HepG2 (cell line): Measurements from ENCODE around the gene B3GNT8.

Source experiments
- NCOA5 ChIP-seq: sonication (generic); formaldehyde crosslinking; IDR thresholded peaks from 2 replicates; pipeline ENCODE4 v1.4.0; 2020; ENCODE audit warnings: missing genetic modification reagents
- TF ChIP-seq, protein P1 (sequence below): sonication (generic); formaldehyde crosslinking; IDR thresholded peaks from 2 replicates; pipeline ENCODE4 v1.5.0; 2020; ENCODE audit warnings: mild to moderate bottlenecking, low read depth, missing genetic modification reagents, borderline replicate concordance
- TF ChIP-seq, protein P2 (sequence below): sonication (generic); formaldehyde crosslinking; IDR thresholded peaks from 2 replicates; pipeline ENCODE4 v1.5.0; 2020; ENCODE audit warnings: mild to moderate bottlenecking, missing genetic modification reagents, moderate library complexity
- TF ChIP-seq, protein P3 (sequence below): sonication (generic); formaldehyde crosslinking; IDR thresholded peaks from 2 replicates; pipeline ENCODE4 v1.4.0; 2020; ENCODE audit warnings: mild to moderate bottlenecking, missing genetic modification reagents

DNA sequence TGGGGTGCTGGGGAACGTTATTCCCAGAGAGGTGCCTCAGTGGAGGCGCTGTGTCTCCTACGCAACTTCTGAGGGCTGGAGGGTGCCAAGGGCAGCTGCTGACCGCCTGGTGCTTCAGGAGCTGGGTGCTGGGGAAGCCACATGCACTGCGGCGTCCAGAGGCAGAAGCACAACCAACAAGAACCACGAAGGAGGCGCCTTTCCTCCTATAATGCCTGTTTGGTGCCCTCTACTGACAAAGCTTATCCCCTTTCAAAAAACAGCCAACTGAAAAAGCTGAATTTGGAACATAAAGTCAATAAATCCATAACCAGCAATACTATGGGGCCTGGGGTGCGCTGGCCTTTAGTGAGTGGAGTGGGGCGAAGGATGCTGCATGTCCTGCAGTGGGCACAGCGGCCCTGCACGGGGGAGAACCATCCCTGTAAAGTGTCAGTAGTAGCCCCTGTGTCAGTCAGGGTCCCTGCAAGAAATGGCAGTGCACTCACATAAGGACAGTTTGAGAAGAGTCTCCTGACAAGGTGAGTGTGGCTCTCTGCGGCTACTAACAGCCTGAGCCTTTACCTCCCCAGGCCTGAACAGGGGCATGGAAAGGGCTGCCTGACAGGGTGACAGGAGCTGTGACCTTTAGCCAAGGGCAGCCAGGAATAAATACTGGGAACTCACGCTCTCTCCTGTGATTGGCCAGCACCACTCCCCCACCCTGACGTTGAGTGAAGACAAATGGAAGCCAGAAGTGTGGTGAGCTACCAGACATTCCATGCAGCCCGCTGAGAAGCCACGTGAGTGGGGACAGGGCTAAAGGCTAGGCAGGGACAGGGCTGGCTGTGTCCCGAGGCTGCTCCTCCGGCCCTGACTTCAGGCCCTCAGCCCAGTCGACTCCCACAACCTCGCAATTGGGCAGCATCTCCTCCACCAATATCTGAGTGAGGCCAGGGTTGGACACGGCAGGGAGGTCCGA lies 4.5 kb upstream of the B3GNT8 start:
- TF ChIP-seq, protein P1, sequence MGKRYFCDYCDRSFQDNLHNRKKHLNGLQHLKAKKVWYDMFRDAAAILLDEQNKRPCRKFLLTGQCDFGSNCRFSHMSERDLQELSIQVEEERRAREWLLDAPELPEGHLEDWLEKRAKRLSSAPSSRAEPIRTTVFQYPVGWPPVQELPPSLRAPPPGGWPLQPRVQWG (CRISPR knock-in tag) = no peak
- TF ChIP-seq, protein P2, sequence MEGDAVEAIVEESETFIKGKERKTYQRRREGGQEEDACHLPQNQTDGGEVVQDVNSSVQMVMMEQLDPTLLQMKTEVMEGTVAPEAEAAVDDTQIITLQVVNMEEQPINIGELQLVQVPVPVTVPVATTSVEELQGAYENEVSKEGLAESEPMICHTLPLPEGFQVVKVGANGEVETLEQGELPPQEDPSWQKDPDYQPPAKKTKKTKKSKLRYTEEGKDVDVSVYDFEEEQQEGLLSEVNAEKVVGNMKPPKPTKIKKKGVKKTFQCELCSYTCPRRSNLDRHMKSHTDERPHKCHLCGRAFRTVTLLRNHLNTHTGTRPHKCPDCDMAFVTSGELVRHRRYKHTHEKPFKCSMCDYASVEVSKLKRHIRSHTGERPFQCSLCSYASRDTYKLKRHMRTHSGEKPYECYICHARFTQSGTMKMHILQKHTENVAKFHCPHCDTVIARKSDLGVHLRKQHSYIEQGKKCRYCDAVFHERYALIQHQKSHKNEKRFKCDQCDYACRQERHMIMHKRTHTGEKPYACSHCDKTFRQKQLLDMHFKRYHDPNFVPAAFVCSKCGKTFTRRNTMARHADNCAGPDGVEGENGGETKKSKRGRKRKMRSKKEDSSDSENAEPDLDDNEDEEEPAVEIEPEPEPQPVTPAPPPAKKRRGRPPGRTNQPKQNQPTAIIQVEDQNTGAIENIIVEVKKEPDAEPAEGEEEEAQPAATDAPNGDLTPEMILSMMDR (CRISPR knock-in tag) = peak; percentile 57
- TF ChIP-seq, protein P3, sequence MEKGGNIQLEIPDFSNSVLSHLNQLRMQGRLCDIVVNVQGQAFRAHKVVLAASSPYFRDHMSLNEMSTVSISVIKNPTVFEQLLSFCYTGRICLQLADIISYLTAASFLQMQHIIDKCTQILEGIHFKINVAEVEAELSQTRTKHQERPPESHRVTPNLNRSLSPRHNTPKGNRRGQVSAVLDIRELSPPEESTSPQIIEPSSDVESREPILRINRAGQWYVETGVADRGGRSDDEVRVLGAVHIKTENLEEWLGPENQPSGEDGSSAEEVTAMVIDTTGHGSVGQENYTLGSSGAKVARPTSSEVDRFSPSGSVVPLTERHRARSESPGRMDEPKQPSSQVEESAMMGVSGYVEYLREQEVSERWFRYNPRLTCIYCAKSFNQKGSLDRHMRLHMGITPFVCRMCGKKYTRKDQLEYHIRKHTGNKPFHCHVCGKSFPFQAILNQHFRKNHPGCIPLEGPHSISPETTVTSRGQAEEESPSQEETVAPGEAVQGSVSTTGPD (CRISPR knock-in tag) = no peak
- TF ChIP-seq NCOA5 (CRISPR knock-in tag) = no peak
